Ramos (cell line): ENCODE measurements around the gene CFHR5.
"Not testable (repeated sequence)": the region's sequence is repeated elsewhere in the genome, so short reads cannot be mapped to it uniquely, and the experiment has no call there.

Experiments used
- in situ Hi-C: fragments of 300-500 bp; cut with MboI; formaldehyde crosslinking; loops from one replicate; pipeline ENCODE4 v1.14.3; 2022; ENCODE audit warnings: low sequenced_read_pairs; ENCODE audit not compliant: unreplicated experiment

Gene CFHR5

GRCh38 chr1:197016751-197017150 is 39.4 kb downstream of the CFHR5 start:
- in situ Hi-C loops, result no loop called here

- in situ Hi-C loops, result no loop called here
Measured at GRCh38 chr1:197017558-197018146, 40.3 kb downstream of the CFHR5 start.

DNA sequence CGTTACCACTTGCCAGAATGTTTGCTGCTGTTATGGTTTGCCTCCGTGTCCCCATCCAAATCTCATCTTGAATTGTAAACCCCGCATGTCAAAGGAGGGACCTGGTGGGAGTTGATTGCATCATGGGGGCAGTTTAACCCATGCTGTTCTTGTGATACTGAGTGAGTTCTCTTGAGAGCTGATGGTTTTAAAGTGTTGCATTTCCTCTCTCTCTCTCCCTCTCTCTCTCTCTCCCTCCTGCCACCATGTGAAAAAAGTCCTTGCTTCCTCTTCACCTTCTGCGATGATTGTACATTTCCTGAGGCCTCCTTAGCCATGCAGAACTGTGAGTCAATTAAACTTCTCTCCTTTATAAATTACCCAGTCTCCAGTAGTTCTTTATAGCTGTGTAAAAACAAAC is 44.4 kb downstream of the CFHR5 start:
- in situ Hi-C loops, result no loop called here

- in situ Hi-C loops, result no loop called here
Measured at GRCh38 chr1:197024460-197024859, 47.1 kb downstream of the CFHR5 start.

GRCh38 chr1:197027359-197027758 is 50.0 kb downstream of the CFHR5 start:
- in situ Hi-C loops, result no loop called here

GRCh38 chr1:197029749-197030148 is 52.4 kb downstream of the CFHR5 start:
- in situ Hi-C loops, result no loop called here

DNA sequence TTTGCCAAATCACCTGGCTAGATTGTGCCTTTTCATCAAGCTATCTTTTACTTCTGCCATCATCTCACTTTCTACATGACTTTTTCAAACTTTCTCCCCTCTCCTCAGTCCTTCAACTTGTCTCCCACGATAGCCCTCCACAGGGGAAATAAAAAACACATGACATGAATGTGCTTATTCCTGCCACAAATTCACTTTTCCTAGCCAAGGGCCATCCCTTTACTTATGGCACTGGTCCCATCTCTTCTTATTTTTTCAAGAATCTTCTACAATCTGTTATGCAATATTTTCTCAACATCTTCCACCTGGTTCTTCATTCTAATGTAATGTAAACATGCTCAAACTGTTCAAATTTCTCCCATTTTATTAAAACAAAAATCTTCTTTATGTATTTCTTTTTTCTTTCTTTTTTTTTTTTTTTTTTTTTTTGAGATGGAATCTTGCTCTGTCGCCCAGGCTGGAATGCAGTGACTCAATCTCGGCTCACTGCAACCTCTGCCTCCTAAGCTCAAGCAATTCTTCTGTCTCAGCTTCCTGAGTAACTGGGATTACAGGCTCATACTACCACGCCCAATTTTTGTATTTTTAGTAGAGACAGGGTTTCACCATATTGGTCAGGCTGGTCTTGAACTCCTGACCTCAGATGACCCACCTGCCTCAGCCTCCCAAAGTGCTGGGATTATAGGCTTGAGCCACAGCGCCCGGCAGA is 57.4 kb downstream of the CFHR5 start:
- in situ Hi-C loops, result not testable (repeated sequence)

DNA sequence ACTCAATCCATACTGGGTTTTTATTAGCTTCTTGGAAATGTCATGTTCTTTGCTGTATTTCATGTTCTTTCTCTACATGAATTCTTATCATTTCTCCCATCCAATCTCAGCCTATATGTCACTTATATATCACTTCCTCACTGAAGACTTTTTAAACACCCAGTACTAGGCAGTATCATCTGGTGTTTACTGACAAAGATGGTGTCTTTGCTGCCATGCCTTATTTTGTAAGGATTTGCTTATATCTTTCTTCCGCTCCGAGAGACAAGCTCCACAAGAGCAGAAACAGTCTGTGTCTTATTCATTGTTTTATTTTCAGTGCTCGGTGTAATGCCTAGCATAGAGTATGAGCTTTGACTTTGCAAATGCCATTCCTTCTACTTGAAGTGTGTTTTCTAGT is 59.5 kb downstream of the CFHR5 start:
- in situ Hi-C loops, result no loop called here

DNA sequence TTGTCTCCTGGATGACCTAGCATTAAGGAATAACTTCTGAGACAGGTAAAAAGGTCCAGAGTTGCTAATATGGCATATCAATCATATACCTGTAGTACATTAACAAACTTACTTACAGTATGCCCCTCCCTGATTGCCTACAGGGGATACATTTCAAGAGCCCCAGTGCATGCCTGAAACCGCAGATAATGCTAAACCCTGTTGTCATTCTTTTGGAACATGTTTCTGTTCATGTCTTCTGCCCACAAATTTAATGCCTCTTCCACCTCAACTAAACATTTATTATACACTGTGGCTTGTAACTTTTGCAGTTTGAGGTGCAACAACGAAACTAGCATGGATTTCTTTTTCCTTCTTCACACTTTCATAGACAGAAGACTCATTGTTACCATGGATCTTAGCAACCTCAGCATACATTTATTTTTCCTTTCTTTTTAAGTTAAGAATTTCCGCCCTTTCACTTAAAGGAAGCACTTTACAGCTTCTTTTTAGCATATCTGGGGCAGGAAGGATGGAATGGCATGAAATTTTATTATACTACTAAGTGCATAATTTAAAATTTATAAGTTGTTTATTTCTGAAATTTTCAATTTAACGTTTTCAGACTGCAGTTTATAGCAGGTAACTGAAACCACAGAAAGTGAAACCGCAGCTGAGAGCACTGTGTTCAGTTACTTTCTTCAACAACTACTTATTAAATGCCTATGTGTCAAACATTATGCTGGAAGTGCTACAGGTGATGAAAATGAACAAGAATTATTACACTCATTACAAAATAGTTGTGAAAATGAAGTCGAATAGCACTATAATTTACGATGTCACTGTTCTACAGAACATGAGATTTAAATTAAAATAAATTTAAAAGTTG is 64.4 kb downstream of the CFHR5 start:
- in situ Hi-C loops, result no loop called here

GRCh38 chr1:197042676-197043341 is 65.5 kb downstream of the CFHR5 start:
- in situ Hi-C loops, result no loop called here

- in situ Hi-C loops, result no loop called here
Measured at GRCh38 chr1:197049100-197049499, 71.7 kb downstream of the CFHR5 start.
